ENCODE data around the gene MCUB. TPM values are rescaled to one million over a fixed set of nuclear protein-coding genes. Genes with fewer than 3 reads are reported as not detected.
"Not testable (repeated sequence)": the region's sequence is repeated elsewhere in the genome, so short reads cannot be mapped to it uniquely, and the experiment has no call there.

Gene MCUB
- polyA plus RNA-seq, 3 donors, result 2.2 to 20.9 (median 17.6) TPM

- WGBS, 3 donors, result 59 to 88% (median 78%) methylated on average over 5 of the region's 5 CpGs
- no peak overlapping the region for H3K27ac ChIP-seq (ENCODE audit: low read depth, low read length)
Observed at GRCh38 chr4:109665783-109666485, 105.9 kb downstream of the MCUB start.

- no peak overlapping the region for H3K27ac ChIP-seq (ENCODE audit: low read depth, low read length)
Observed at GRCh38 chr4:109671350-109671749, 111.3 kb downstream of the MCUB start.

GRCh38 chr4:109672169-109672930 lies 112.3 kb downstream of the MCUB start:
- H3K27ac ChIP-seq (ENCODE audit: low read depth, low read length), result no peak overlapping the region

- 96 to 100% (median 96%) methylated on average over 1 of the region's 1 CpG for WGBS, 3 donors
- H3K27ac ChIP-seq (ENCODE audit: low read depth, low read length), result no peak overlapping the region
Observed at GRCh38 chr4:109673303-109673702, 113.3 kb downstream of the MCUB start.

GRCh38 chr4:109675181-109675580 lies 115.1 kb downstream of the MCUB start:
- H3K27ac ChIP-seq (ENCODE audit: low read depth, low read length), result no peak overlapping the region
- 47 to 95% (median 85%) methylated on average over 3 of the region's 3 CpGs for WGBS, 3 donors

- 92 to 100% (median 100%) methylated on average over 1 of the region's 1 CpG for WGBS, 3 donors
- no peak overlapping the region for H3K27ac ChIP-seq (ENCODE audit: low read depth, low read length)
Observed at GRCh38 chr4:109675843-109676242, 115.8 kb downstream of the MCUB start.

- 85 to 94% (median 89%) methylated on average over 1 of the region's 1 CpG for WGBS, 3 donors
- no peak overlapping the region for H3K27ac ChIP-seq (ENCODE audit: low read depth, low read length)
Observed at GRCh38 chr4:109676886-109677285, 116.8 kb downstream of the MCUB start.

- not testable (repeated sequence) for H3K27ac ChIP-seq (ENCODE audit: low read depth, low read length)
- 96 to 99% (median 97%) methylated on average over 26 to 28 of the region's 28 CpGs for WGBS, 3 donors
Observed at GRCh38 chr4:109678472-109678871, 118.4 kb downstream of the MCUB start.

- H3K27ac ChIP-seq (ENCODE audit: low read depth, low read length), result not testable (repeated sequence)
- 97 to 99% (median 99%) methylated on average over 13 to 14 of the region's 14 CpGs for WGBS, 3 donors
Observed at GRCh38 chr4:109678925-109679324, 118.9 kb downstream of the MCUB start.

- WGBS, 3 donors, result 92 to 95% (median 93%) methylated on average over 2 of the region's 2 CpGs
- H3K27ac ChIP-seq (ENCODE audit: low read depth, low read length), result no peak overlapping the region
Observed at GRCh38 chr4:109682875-109683274, 122.8 kb downstream of the MCUB start.

- WGBS, 3 donors, result 80 to 92% (median 80%) methylated on average over 6 of the region's 6 CpGs
- H3K27ac ChIP-seq (ENCODE audit: low read depth, low read length), result no peak overlapping the region
Observed at GRCh38 chr4:109683621-109684253, 123.7 kb downstream of the MCUB start.

GRCh38 chr4:109684727-109685126 lies 124.7 kb downstream of the MCUB start:
- H3K27ac ChIP-seq (ENCODE audit: low read depth, low read length), result no peak overlapping the region

- WGBS, 3 donors, result 85 to 96% (median 85%) methylated on average over 6 of the region's 6 CpGs
- H3K27ac ChIP-seq (ENCODE audit: low read depth, low read length), result no peak overlapping the region
Observed at GRCh38 chr4:109690690-109691410, 130.8 kb downstream of the MCUB start.

- no peak overlapping the region for H3K27ac ChIP-seq (ENCODE audit: low read depth, low read length)
- 88 to 97% (median 92%) methylated on average over 1 of the region's 1 CpG for WGBS, 3 donors
Observed at GRCh38 chr4:109691411-109691920, 131.4 kb downstream of the MCUB start.

- no peak overlapping the region for H3K27ac ChIP-seq (ENCODE audit: low read depth, low read length)
Observed at GRCh38 chr4:109698656-109699055, 138.6 kb downstream of the MCUB start.

GRCh38 chr4:109699553-109700225 lies 139.6 kb downstream of the MCUB start:
- 60 to 83% (median 82%) methylated on average over 8 of the region's 8 CpGs for whole genome bisulfite sequencing, 3 donors
- H3K27ac ChIP-seq (ENCODE audit: low read depth, low read length), result no peak overlapping the region

More at GRCh38 chr4:109698656-109699055, 138.6 kb downstream of the MCUB start:
- WGBS, 3 donors, result 94 to 100% (median 98%) methylated on average over 1 of the region's 1 CpG

GRCh38 chr4:109701566-109702410 lies 141.7 kb downstream of the MCUB start:
- WGBS, 3 donors, result 25 to 40% (median 40%) methylated on average over 21 of the region's 21 CpGs
- no peak overlapping the region for H3K27ac ChIP-seq (ENCODE audit: low read depth, low read length)
